Left lobe of liver (tissue), 2 donors: ENCODE measurements around the gene LCAT. TPM values are rescaled to one million over a fixed set of nuclear protein-coding genes. Genes with fewer than 3 reads are reported as not detected.

Experiments used
- ATAC-seq: fragments of 200-7000 bp; cut with Tn5 transposase; one replicate; pipeline ENCODE4 v1.9.1; 2020; ENCODE audit warnings: mild to moderate bottlenecking, moderate library complexity
- DNase-seq: peaks from one replicate; pipeline ENCODE4 v3.0.0-alpha.2; 2020; ENCODE audit warnings: low spot score
- total RNA-seq: library from RNA; stranded (reverse); gene quantifications from one replicate; pipeline ENCODE4 v1.2.1, GENCODE V29; 2021
- donor health status: DM: no; HTN: no; CAD: no; lungs with moderate emphysema.
- donor health status: DM: no; HTN: yes; CAD: no.

The LCAT gene
- total RNA-seq, 1 donor from 2014 or later, result 172 TPM

DNA sequence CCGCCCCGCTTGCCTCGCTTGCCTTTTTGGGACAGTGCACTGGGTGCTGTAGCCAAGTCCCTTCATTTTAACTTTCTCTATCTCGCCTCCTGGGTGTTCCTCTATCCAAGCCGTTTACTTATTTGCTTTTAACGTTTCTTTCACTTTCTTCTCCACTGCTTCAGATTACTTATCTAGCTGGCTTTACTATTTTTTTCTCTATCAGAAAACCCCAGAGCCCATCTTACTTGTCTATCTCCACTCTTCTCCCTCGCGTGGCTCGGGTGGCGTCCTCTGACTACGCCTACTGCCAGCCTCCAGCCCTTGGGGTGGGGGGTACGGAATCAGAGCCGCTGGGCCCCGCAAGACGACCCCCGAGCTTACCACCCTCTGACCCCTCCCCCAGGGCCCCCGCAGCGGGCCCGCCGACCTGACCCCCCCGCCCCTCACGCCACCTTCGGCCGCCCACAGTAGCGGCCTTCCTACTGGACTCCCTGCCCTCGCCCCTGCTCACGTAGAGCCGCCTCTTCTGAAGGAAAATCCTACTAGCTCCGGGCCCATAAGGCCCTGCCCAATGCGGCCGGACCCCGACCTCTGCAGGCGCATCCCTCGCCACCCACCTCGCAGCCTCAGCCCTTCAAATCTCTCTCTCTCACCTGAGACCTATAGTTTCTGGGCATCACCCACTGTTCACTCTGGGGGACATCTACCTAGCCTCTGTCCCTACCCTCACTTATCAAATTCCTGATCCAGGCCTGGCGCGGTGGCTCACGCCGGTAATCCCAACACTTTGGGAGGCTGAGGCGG lies 25.5 kb upstream of the LCAT start:
- peak; percentile 25 for ATAC-seq
- no peak for DNase-seq

DNA sequence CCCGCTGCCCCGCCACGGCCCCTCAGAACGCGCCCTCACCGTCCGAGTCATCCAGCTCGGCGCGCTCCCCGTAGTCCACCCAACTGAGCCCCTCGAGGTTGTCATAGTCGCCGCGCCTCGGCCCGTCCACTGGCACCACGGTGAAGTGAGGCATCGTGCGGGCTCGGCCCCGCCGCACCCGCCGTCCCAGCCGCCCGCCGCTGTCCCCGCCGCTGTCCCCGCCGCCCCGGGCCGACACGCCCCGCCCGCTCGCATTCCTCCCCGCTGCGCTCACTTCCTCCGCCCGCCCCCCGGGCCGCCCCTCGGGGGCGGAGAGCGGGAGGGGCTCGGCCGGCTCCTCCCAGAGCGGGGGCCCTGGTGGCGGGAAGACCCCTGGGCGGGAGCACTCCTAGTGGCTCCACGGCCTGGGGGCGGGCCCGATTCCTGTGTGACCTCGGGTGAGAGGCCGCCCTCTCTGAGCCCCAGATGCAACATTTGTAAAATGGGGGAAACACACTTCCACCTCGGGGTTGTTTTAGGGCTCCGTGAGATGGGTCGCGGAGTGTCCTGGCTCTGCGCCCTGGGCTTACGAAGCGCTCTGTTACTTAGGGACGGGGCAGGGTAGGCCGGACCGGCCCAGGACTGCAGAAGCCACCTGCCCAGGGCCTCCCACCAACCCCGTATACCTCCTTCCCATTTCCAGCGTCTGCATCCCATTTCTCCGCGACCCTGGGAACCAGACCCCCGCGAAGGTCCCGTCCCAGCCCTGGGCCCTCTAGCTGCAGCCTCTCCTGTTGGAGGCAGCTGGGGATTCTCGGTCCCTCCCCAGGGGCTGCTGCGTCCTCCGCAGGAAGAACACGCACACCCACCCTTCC lies 24.7 kb upstream of the LCAT start, which contains the start of gene SLC12A4:
Gene SLC12A4 (minus strand): TSS at position 238 of the 854 bp plus-strand sequence. CDS start 84 bp downstream, at position 154.
- ATAC-seq, result peak; percentile 95
- peak; percentile 85 for DNase-seq

- ATAC-seq (peak; percentile 47), DNase-seq (no peak)
These were observed 24.1 kb upstream of the LCAT start for GRCh38 chr16:67967958-67968399.

DNA sequence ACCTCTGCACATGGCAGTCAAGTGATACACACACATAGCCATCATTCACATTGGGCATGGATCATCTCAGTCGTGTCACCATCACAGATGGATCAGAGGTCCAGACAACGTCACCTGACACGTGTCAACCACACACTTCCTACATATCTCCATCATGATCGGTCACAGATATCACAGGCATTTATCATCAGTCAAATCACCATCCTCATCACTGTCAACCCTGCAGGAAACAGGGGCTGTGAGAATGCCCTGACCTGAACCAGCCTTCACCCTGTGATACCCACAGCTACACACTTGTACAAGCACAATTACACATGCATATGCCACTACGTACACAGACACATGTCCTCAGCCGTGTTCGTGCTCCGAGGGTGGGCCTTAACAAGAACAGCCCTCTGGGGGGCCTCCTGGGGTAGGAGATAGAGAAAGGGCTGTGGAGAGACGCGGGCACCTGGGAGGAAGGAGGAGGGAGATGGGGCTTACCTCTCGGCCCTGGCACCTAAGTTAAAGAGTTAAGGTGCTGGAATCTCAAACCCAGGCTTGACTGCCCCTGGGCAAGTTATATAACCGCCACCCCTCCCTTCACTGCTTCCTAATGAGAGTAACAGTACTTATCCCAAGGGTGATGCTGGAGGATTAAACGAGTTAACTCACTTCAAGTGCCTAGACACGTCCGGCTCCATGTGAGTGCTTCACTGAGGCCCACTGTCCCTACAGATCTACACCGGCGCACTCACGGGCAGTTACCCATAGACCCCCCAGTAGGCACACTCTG lies 23.4 kb upstream of the LCAT start:
- ATAC-seq (no peak), DNase-seq (no peak)

- DNase-seq (no peak), ATAC-seq (no peak)
These were observed 22.7 kb upstream of the LCAT start for GRCh38 chr16:67966549-67967182.

DNA sequence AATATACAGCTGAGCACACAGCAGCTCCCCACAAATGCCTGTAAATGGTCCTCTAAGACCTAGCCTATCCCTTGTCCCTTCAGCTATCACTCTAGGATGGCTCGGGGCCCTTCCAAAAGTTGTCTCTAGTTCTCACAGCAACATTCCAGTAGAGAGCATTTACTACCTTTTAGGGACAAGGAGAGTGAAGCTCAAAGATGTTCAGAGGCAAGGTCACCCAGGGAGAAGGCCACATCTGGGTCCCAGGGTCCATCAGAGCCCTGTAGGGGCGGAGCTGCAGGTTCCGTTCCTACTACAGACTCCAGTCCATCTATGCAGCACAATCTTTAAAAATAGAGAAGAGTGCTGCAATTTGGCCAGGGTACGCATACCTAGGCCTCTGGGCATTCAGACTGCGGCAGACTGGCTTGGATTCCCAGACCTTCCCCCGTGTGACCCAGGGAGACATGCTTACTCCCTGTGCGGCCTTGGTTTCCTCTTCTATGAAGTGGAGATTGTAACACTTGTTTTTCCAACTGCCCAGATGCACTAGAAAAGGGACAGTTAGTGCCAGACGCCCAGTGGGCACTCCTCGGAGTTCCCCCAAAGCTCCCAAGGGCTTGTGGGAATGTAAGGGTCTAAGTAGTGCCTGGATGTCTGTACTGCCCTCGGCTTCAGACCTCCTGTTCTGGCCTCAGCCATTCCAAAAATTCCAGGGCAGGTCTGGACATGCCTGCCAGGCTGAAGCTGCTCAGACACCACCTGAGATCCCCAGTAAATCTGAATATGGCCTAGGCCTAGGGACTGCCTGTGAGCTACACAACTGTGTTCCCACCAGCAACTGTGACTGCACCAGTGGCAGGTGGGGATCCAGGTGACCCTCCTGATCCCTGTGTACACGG lies 22.0 kb upstream of the LCAT start:
- ATAC-seq (no peak), DNase-seq (no peak)

DNA sequence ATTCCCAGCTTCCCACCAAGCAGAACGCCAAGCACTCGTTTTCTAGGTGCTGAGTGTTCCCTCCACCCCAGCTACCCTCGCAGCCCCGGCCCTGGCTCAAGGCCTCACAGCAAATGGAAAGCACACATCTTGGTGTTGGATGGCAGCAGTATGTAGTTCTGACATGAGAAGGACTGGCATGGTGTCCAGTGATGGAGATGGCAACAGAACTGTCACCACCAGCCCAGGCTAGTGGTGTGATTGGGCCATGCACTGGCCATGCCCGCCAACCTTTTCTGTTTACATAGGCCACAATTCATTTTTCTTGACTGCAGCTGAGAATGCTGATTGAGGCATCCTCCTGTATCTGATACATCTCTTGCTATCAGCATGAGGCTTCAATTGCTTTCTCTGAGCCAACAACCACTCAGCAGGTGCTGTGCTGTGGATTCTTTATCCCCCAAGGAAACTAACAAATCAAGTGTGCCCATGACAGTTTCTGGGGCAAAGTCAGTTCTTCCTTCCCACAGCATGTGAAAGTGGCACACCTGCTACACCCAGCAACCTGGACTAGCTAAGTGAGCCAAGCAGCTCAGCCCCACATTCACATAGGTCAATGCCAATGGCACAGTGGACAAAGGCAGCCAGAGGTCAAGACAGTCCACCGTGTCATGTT lies 20.7 kb upstream of the LCAT start:
- ATAC-seq, result no peak
- DNase-seq, result no peak

GRCh38 chr16:67963662-67964321 lies 19.9 kb upstream of the LCAT start:
- ATAC-seq, result no peak
- DNase-seq, result no peak

DNA sequence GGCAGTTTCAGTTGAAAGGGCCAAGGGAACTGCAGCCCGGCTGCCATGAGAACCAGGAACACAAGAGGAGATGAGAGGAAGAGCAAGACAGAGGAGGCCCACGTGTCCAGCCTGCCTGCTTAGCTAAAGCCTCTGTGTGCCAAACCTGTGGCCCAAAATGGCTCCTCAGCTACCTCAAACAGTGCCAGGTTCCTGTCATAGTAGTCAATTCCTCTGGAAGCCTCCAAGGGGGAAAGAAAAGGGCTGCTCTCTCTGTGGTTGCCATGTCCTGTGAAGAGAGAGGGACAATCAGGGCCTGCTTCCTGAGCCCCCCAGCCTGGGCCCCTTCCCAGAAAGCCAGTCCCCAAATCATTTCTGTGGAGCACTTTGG lies 19.4 kb upstream of the LCAT start:
- no peak for ATAC-seq
- no peak for DNase-seq

- ATAC-seq (no peak), DNase-seq (no peak)
These were observed 18.2 kb upstream of the LCAT start for GRCh38 chr16:67962135-67962534.

GRCh38 chr16:67961551-67961957 lies 17.6 kb upstream of the LCAT start:
- ATAC-seq (peak; percentile 81), DNase-seq (peak; percentile 94)

DNA sequence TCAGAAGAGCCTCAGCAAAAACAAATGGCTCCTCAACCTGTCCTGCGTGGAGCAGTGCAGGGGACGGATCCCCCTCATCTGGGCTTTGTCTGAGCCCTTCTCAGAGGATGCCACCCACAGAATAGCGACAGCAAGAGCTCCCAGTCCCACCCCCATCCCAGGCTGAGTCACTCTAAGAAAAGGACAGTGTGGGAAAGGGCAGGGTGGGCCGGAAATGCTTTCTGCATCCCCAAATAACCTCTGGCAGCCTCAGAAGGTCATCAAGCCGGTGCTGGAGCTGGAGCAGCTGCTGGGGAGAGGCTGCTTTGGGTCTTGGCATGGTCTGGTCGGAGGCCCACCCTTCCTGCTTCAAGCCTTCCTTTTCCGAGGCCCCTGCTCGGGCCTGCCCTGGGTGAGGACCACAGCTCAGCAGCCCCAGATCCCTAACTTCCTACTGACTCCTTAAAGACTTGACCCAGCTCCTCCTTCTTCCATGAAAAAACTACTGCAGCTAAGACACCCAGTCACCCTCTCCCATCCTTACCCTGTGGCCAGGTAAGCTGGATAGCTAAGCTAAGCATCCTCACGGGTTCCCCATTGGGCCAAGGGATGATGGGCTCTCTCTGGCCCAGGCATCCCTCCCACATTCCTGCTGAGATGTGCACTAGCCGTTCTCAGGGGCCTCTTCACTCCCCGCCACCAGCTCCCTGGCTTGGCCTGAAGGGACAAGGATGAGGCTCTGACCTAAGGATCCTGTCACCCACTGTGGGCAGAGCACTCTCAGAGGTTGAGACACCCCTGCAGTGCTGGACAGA lies 15.8 kb upstream of the LCAT start:
- ATAC-seq, result peak; percentile 8
- DNase-seq, result no peak

DNA sequence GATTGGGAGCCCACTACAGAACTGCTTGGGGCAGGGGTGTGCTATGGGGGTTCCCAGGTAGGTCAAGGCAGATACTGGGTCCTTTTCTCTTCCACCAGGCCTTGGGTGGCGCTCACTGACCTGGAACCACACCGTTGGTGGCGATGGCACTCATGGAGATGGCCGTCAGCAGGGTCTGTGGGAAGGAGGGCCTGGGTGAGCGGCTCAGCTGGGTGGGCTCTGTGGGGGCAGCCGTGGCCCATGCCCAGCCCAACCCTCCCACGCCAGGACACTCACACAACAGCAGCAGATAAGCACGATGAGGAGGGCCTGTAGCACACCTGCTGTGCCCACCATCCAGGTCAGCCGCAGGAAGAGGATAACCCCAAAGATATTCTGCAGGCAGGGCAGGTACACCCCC lies 13.7 kb upstream of the LCAT start:
- no peak for DNase-seq
- no peak for ATAC-seq

DNA sequence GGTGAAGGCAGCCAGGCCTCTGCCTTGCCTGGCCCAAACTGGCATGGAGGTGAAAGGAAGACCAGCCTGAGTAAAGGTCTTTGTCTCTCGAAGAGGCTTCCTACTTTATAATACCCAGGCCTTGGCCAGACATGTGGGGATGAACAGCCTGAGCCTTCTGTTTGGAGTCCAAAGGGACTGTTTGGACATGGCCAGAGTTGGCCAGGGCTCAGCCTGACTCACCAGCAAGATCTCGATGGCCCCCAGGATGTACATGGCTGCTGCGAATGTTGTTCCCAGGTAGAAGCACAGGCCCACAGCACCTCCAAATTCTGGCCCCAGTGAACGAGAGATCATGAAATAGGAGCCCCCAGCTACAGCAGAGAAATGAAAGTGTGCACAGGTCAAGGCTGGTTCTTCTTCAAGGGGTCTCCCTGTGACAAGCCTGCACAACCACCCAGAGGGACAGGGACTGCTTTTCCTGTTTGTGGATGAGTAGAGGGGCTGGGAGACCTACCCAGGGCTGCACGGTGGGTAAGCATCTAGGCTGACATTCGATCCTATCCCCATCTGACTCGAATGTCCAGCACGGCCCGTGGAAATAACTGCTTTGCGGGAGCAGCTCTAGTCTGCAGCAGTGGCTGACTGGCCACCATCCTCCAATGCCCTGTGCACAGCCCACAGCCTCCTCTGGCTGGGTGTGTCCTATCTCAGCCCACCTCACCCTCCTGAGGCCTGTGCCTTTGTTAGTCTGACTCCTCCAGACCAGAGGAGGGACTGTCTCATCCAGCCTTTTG lies 10.7 kb upstream of the LCAT start:
- peak; percentile 94 for ATAC-seq
- peak; percentile 79 for DNase-seq

- ATAC-seq (peak; percentile 45), DNase-seq (peak; percentile 49)
These were observed 9.9 kb upstream of the LCAT start for GRCh38 chr16:67953641-67954375.

DNA sequence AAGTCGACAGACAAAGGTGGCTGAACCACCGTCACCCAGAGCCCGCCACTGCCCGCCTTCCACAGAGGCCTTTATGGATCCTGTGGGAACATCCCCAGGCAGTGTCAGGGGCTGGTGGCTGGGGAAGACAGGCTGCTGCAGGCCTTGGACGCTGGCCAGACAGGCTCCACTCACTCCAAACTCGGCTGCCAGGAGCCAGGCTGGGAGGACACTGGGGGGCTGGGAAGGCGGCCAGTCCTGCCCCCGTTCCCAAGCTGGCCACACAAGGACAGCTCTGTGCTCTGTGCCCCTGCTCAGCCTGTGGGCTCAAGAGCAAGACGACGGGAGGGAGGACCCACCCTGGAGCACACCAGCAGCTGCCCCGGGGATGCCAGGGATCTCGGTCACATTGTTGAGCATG lies 7.6 kb upstream of the LCAT start:
- no peak for DNase-seq
- no peak for ATAC-seq
